HepG2 (cell line): ENCODE measurements around the gene BTN1A1. TPM values are rescaled to one million over a fixed set of nuclear protein-coding genes. Genes with fewer than 3 reads are reported as not detected.

ENCODE experiments used
- ATF7 ChIP-seq, 2 experiments: fragments of 450-650 bp in 1 of 2; sonication (generic) in 1 of 2; formaldehyde crosslinking in 1 of 2; IDR thresholded peaks; 2 replicates each; pipeline versions ENCODE4 v1.4.0 to v1.6.1; 2016 to 2020; ENCODE audit warnings: antibody characterized with exemption in 1 of 2, mild to moderate bottlenecking in 1 of 2, missing genetic modification reagents in 1 of 2
- CREB3 ChIP-seq: sonication (generic); formaldehyde crosslinking; IDR thresholded peaks from 2 replicates; pipeline ENCODE4 v1.5.0; 2020; ENCODE audit warnings: missing genetic modification reagents
- GPN1 ChIP-seq: sonication (generic); formaldehyde crosslinking; IDR thresholded peaks from 2 replicates; pipeline ENCODE4 v1.5.1; 2020; ENCODE audit warnings: missing genetic modification reagents, borderline replicate concordance
- GRHL1 ChIP-seq: sonication (generic); formaldehyde crosslinking; conservative IDR thresholded peaks from 2 replicates; pipeline ENCODE4 v1.8.0; 2022; ENCODE audit warnings: missing genetic modification reagents
- GTF2F1 ChIP-seq: fragments of 150-350 bp; IDR thresholded peaks from 2 replicates; pipeline ENCODE4 v1.6.1; 2014; ENCODE audit warnings: low read length
- HMG20A ChIP-seq: IDR thresholded peaks from 2 replicates; pipeline ENCODE4 v1.6.1; 2016; ENCODE audit warnings: borderline replicate concordance
- HMGA1 ChIP-seq: sonication (generic); formaldehyde crosslinking; conservative IDR thresholded peaks from 2 replicates; pipeline ENCODE4 v1.4.0; 2020; ENCODE audit warnings: missing genetic modification reagents
- MED1 ChIP-seq: sonication (generic); formaldehyde crosslinking; IDR thresholded peaks from 2 replicates; pipeline ENCODE4 v1.4.0; 2020; ENCODE audit warnings: missing genetic modification reagents
- RBM39 ChIP-seq: fragments of 200-400 bp; formaldehyde crosslinking; IDR thresholded peaks from one replicate; pipeline ENCODE4 v1.6.1; 2018; ENCODE audit warnings: antibody characterized with exemption, mild to moderate bottlenecking, low read depth, low read length; ENCODE audit not compliant: poor library complexity, severe bottlenecking
- ZBTB2 ChIP-seq: sonication (generic); formaldehyde crosslinking; IDR thresholded peaks from 2 replicates; pipeline ENCODE4 v1.8.0; 2022; ENCODE audit warnings: low read depth, missing genetic modification reagents
- ZGPAT ChIP-seq: IDR thresholded peaks from 2 replicates; pipeline ENCODE4 v1.6.1; 2016; ENCODE audit warnings: mild to moderate bottlenecking
- ZNF205 ChIP-seq: IDR thresholded peaks from 2 replicates; pipeline ENCODE4 v1.6.1; 2018; ENCODE audit warnings: missing biosample characterization, missing genetic modification reagents
- ZNF235 ChIP-seq: sonication (generic); formaldehyde crosslinking; IDR thresholded peaks from 2 replicates; pipeline ENCODE4 v1.8.1; 2023; ENCODE audit warnings: mild to moderate bottlenecking, missing genetic modification reagents, borderline replicate concordance
- ZNF331 ChIP-seq: sonication (generic); formaldehyde crosslinking; IDR thresholded peaks from 2 replicates; pipeline ENCODE4 v1.4.0; 2020; ENCODE audit warnings: missing genetic modification reagents
- ZNF574 ChIP-seq: sonication (generic); formaldehyde crosslinking; IDR thresholded peaks from 2 replicates; pipeline ENCODE4 v1.4.0; 2020; ENCODE audit warnings: missing genetic modification reagents
- ZNF619 ChIP-seq: sonication (generic); formaldehyde crosslinking; IDR thresholded peaks from 2 replicates; pipeline ENCODE4 v1.4.0; 2020; ENCODE audit warnings: mild to moderate bottlenecking, missing genetic modification reagents
- ZNF878 ChIP-seq: sonication (generic); formaldehyde crosslinking; IDR thresholded peaks from 2 replicates; pipeline ENCODE4 v1.8.1; 2023; ENCODE audit warnings: mild to moderate bottlenecking, missing genetic modification reagents, moderate library complexity
- polyA plus RNA-seq, 8 experiments: library from polyadenylated mRNA; depleted of rRNA in 3 of 8; stranded (reverse) in 7 of 8; unstranded in 1 of 8; fragments of >200 nt; fragmentation: Illumina TruSeq in 4 of 8; extraction: Trizol in 4 of 8; gene quantifications; 2 replicates each; pipeline versions ENCODE4 v1.2.1 to v1.2.3, GENCODE V29; 2011 to 2016; ENCODE audit warnings: low read depth in 4 of 8, missing spikeins in 1 of 8, mixed read lengths in 1 of 8; ENCODE audit not compliant: insufficient read depth in 1 of 8
- total RNA-seq, 5 experiments: library from RNA; depleted of rRNA; stranded (reverse); fragments of >200 nt; fragmentation: Illumina TruSeq; extraction: Trizol; gene quantifications; 2 replicates each; pipeline ENCODE4 v1.2.3, GENCODE V29; 2016; ENCODE audit warnings: low read depth in 1 of 5

The BTN1A1 gene
- total and polyA plus RNA-seq, 2 of the 13 experiments (the other 11 are each of a cell fraction or from before 2014, with no cell fraction given): 0.04 TPM; not detected in 1

GRCh38 chr6:26538572-26538902, 38.4 kb downstream of the BTN1A1 start (continued):
- TF ChIP-seq ATF7 (IDR thresholded peaks at IDR 0.05) (no peak), ATF7 (CRISPR knock-in tag; IDR thresholded peaks at IDR 0.05) (no peak), ZBTB2 (CRISPR knock-in tag) (no peak), ZNF878 (no peak), ZNF205 (CRISPR knock-in tag) (no peak), HMG20A (no peak), ZGPAT (CRISPR knock-in tag) (no peak), GPN1 (CRISPR knock-in tag) (no peak), ZNF331 (CRISPR knock-in tag) (no peak), GTF2F1 (no peak), ZNF619 (CRISPR knock-in tag) (no peak), HMGA1 (CRISPR knock-in tag) (no peak), ZNF574 (CRISPR knock-in tag) (no peak), MED1 (CRISPR knock-in tag) (no peak), ZNF235 (no peak), RBM39 (no peak), GRHL1 (no peak), CREB3 (CRISPR knock-in tag) (no peak; the same call in 1 of the 2 replicates)
